Measurements from ENCODE around the gene MAP3K14.

DNA sequence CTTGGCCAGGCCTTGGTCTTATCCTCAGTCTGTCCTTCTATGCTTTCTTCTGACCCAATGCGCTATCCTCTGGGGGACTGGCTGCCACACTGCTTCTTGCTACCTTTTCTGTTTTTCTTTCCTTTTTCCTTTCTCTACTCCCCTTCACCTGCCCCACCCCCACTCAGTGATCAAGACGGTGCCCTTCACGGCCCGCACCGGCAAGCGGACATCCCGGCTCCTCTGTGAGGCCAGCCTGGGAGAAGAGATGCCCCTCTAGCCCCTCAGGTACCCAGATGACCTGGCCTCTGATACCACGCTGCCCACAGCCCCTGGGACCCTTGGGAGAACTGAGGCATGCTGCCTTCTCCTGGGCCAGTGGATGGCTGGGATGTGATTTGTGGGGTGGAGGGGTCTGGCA is 70.5 kb downstream of the MAP3K14 start:
- TF ChIP-seq CTCF (IDR thresholded peaks at IDR 0.05; ENCODE audit: low read length) (no peak), EZH2 (optimal IDR thresholded peaks at IDR 0.05; ENCODE audit: low read depth, low read length) (no peak)

Measured in MM.1S (cell line).